Measurements from ENCODE around the gene PAEP.
A peak's percentile ranks its signal among the peaks of the same experiment; 100 is the strongest.

The PAEP gene

GRCh38 chr9:135600296-135600817 lies 38.8 kb downstream of the PAEP start:
- no peak for DNase-seq (ENCODE audit: low spot score)

- DNase-seq (ENCODE audit: low spot score) = no peak
These were observed 40.4 kb downstream of the PAEP start for GRCh38 chr9:135601988-135602387.

GRCh38 chr9:135602789-135603481 lies 41.4 kb downstream of the PAEP start:
- DNase-seq (ENCODE audit: low spot score) = peak; percentile 29

GRCh38 chr9:135604437-135605237 lies 43.1 kb downstream of the PAEP start:
- no peak for DNase-seq (ENCODE audit: low spot score)

- DNase-seq (ENCODE audit: low spot score) = no peak
These were observed 43.8 kb downstream of the PAEP start for GRCh38 chr9:135605238-135605781.

- no peak for DNase-seq (ENCODE audit: low spot score)
These were observed 45.3 kb downstream of the PAEP start for GRCh38 chr9:135606885-135607259.

- no peak for DNase-seq (ENCODE audit: low spot score)
These were observed 46.1 kb downstream of the PAEP start for GRCh38 chr9:135607401-135608293.

- no peak for DNase-seq (ENCODE audit: low spot score)
These were observed 46.9 kb downstream of the PAEP start for GRCh38 chr9:135608294-135608998.

GRCh38 chr9:135608999-135609317 lies 47.4 kb downstream of the PAEP start:
- no peak for DNase-seq (ENCODE audit: low spot score)

GRCh38 chr9:135609366-135609955 lies 47.9 kb downstream of the PAEP start:
- DNase-seq (ENCODE audit: low spot score) = no peak

GRCh38 chr9:135610290-135611141 lies 49.0 kb downstream of the PAEP start:
- no peak for DNase-seq (ENCODE audit: low spot score)

GRCh38 chr9:135611142-135611874 lies 49.8 kb downstream of the PAEP start:
- DNase-seq (ENCODE audit: low spot score) = no peak

GRCh38 chr9:135611875-135612209 lies 50.3 kb downstream of the PAEP start:
- DNase-seq (ENCODE audit: low spot score) = no peak

- no peak for DNase-seq (ENCODE audit: low spot score)
These were observed 50.9 kb downstream of the PAEP start for GRCh38 chr9:135612437-135612836.

GRCh38 chr9:135612981-135613910 lies 51.7 kb downstream of the PAEP start:
- DNase-seq (ENCODE audit: low spot score) = no peak

GRCh38 chr9:135613946-135614805 lies 52.6 kb downstream of the PAEP start:
- DNase-seq (ENCODE audit: low spot score) = no peak
